GM12878 (cell line): ENCODE measurements around the gene MAP3K10. TPM values are rescaled to one million over a fixed set of nuclear protein-coding genes. Genes with fewer than 3 reads are reported as not detected.

ENCODE experiments used
- ATAC-seq: fragments of 200-7000 bp; cut with Tn5 transposase; 3 replicates; pipeline ENCODE4 v1.9.1; 2020; ENCODE audit warnings: mild to moderate bottlenecking, moderate library complexity
- BruUV-seq: library from RNA; stranded (reverse); fragments of 400-500 nt; replicated peaks from 2 replicates; lab custom pipeline; 2021; lab: Mats Ljungman, UMichigan
- CTCF ChIA-PET: fragments of 300-600 bp; sonication (Branson Sonifier 250); formaldehyde crosslinking; extraction: SDS; loops from one replicate; lab custom pipeline; 2021; ENCODE audit warnings: inconsistent platforms; lab: Yijun Ruan, JAX
- POLR2A ChIA-PET: fragments of 350-600 bp; formaldehyde crosslinking; extraction: SDS; loops from one replicate; lab custom pipeline; 2021; ENCODE audit warnings: inconsistent platforms; lab: Charles Lee
- RAD21 ChIA-PET: fragments of 300-600 bp; sonication (Branson Sonifier 250); formaldehyde crosslinking; loops from one replicate; lab custom pipeline; 2023; ENCODE audit warnings: antibody characterized with exemption; ENCODE audit not compliant: unreplicated experiment; lab: Charles Lee
- SMC1A ChIA-PET: fragments of 300-600 bp; sonication (Branson Sonifier 250); formaldehyde crosslinking; loops from one replicate; lab custom pipeline; 2023; ENCODE audit not compliant: unreplicated experiment, uncharacterized antibody; lab: Charles Lee
- DNase-seq: peaks from one replicate; pipeline ENCODE4 v3.0.0-alpha.2; 2011; ENCODE audit warnings: low read depth, low spot score
- FAIRE-seq: peaks from 3 replicates; lab custom pipeline; 2011; peaks lifted over from hg19 to GRCh38; lab: Jason Lieb, UNC
- H2AFZ ChIP-seq: 2 replicates; pipeline ENCODE4 v1.6.0; 2011; ENCODE audit warnings: low read depth, low read length, control low read depth; ENCODE audit not compliant: control insufficient read depth
- H3K27ac ChIP-seq: 2 replicates; pipeline ENCODE4 v1.5.1; 2011; ENCODE audit warnings: control low read depth; ENCODE audit not compliant: control insufficient read depth, insufficient read depth
- H3K27me3 ChIP-seq, 2 experiments: replicated peaks in 1 of 2; 2 replicates each; pipeline versions ENCODE4 v1.6.0 to v1.6.1; 2011; ENCODE audit warnings: low read length in 1 of 2; ENCODE audit not compliant: control insufficient read depth in 2 of 2, insufficient read depth in 2 of 2
- H3K36me3 ChIP-seq, 2 experiments: 2 replicates each; pipeline ENCODE4 v1.5.1; 2011; ENCODE audit warnings: low read length in 1 of 2; ENCODE audit not compliant: control insufficient read depth in 2 of 2, insufficient read depth in 2 of 2
- H3K4me1 ChIP-seq: 2 replicates; pipeline ENCODE4 v1.6.1; 2011; ENCODE audit warnings: mild to moderate bottlenecking, low read length, moderate library complexity, mixed read lengths; ENCODE audit not compliant: control insufficient read depth, insufficient read depth
- H3K4me2 ChIP-seq: 2 replicates; pipeline ENCODE4 v1.6.0; 2011; ENCODE audit warnings: control low read depth; ENCODE audit not compliant: control insufficient read depth, insufficient read depth
- H3K4me3 ChIP-seq: fragments of 200-600 bp; sonication (generic); 2 replicates; pipeline ENCODE4 v1.5.1; 2016
- H3K79me2 ChIP-seq: 2 replicates; pipeline ENCODE4 v1.6.0; 2011; ENCODE audit warnings: low read length; ENCODE audit not compliant: control insufficient read depth, insufficient read depth
- H3K9ac ChIP-seq: 2 replicates; pipeline ENCODE4 v1.8.0; 2011; ENCODE audit warnings: low read length, control low read depth, mixed read lengths; ENCODE audit not compliant: control insufficient read depth, insufficient read depth
- H3K9me3 ChIP-seq: replicated peaks from 3 replicates; pipeline ENCODE4 v1.5.1; 2011; ENCODE audit warnings: mild to moderate bottlenecking, low read length; ENCODE audit not compliant: control insufficient read depth, insufficient read depth
- H4K20me1 ChIP-seq: 2 replicates; pipeline ENCODE4 v1.6.0; 2011; ENCODE audit not compliant: control insufficient read depth, insufficient read depth
- BCLAF1 ChIP-seq: fragments of 450-650 bp; IDR thresholded peaks from 2 replicates; pipeline ENCODE4 v1.6.1; 2017; ENCODE audit warnings: antibody characterized with exemption, mild to moderate bottlenecking, moderate library complexity
- BRCA1 ChIP-seq: IDR thresholded peaks from 2 replicates; pipeline ENCODE4 v1.6.1; 2011; ENCODE audit warnings: low read depth, low read length, improper control_type of control experiment
- CEBPB ChIP-seq, 2 experiments: fragments of 150-350 bp in 1 of 2; IDR thresholded peaks; 2 replicates each; pipeline ENCODE4 v1.6.1; 2012 to 2014; ENCODE audit warnings: low read depth in 2 of 2, low read length in 2 of 2, borderline replicate concordance in 1 of 2, inconsistent platforms in 1 of 2
- CHD2 ChIP-seq: IDR thresholded peaks from 2 replicates; pipeline ENCODE4 v1.6.1; 2011; ENCODE audit warnings: low read depth, low read length, improper control_type of control experiment, borderline replicate concordance
- HDAC2 ChIP-seq: fragments of 200-600 bp; sonication (generic); IDR thresholded peaks from 2 replicates; pipeline ENCODE4 v1.6.1; 2017
- KDM1A ChIP-seq: fragments of 200-600 bp; sonication (generic); IDR thresholded peaks from 2 replicates; pipeline ENCODE4 v1.6.1; 2016; ENCODE audit warnings: borderline replicate concordance
- MXI1 ChIP-seq: fragments of 150-350 bp; IDR thresholded peaks from 2 replicates; pipeline ENCODE4 v1.6.1; 2011; ENCODE audit warnings: low read depth, mild to moderate bottlenecking, inconsistent platforms, low read length, improper control_type of control experiment
- MYB ChIP-seq: fragments of 150-350 bp; IDR thresholded peaks from 2 replicates; pipeline ENCODE4 v1.6.1; 2014; ENCODE audit warnings: mild to moderate bottlenecking, low read depth, low read length, borderline replicate concordance
- NFYB ChIP-seq: IDR thresholded peaks from 2 replicates; pipeline ENCODE4 v1.6.1; 2011; ENCODE audit warnings: low read depth, mild to moderate bottlenecking, low read length, improper control_type of control experiment, moderate library complexity; ENCODE audit not compliant: insufficient read depth
- PML ChIP-seq: IDR thresholded peaks from 2 replicates; pipeline ENCODE4 v1.6.1; 2012; ENCODE audit warnings: low read length, inconsistent platforms
- RELB ChIP-seq: fragments of 450-650 bp; IDR thresholded peaks from 2 replicates; pipeline ENCODE4 v1.6.1; 2017; ENCODE audit warnings: low read depth, mild to moderate bottlenecking, moderate library complexity
- SMAD1 ChIP-seq: fragments of 450-650 bp; IDR thresholded peaks from 2 replicates; pipeline ENCODE4 v1.6.1; 2018; ENCODE audit warnings: mild to moderate bottlenecking, low read depth; ENCODE audit not compliant: partially characterized antibody
- TBL1XR1 ChIP-seq: IDR thresholded peaks from 2 replicates; pipeline ENCODE4 v1.6.1; 2012; ENCODE audit warnings: low read depth, low read length, improper control_type of control experiment
- ZNF384 ChIP-seq: IDR thresholded peaks from 2 replicates; pipeline ENCODE4 v1.6.1; 2012; ENCODE audit warnings: low read depth, mild to moderate bottlenecking, low read length, improper control_type of control experiment, borderline replicate concordance
- ZSCAN29 ChIP-seq: fragments of 450-650 bp; IDR thresholded peaks from 2 replicates; pipeline ENCODE4 v1.6.1; 2017; ENCODE audit warnings: mild to moderate bottlenecking, moderate library complexity
- WGBS: methylation state at CpG from one replicate; pipeline ENCODE4 v1.1.6; 2016; ENCODE audit warnings: low lambda C conversion rate; ENCODE audit not compliant: insufficient replicate concordance, insufficient coverage; ENCODE audit errors: missing lambda C conversion rate; 5-methylcytosine and 5-hydroxymethylcytosine counted together
- in situ Hi-C: fragments of 300-500 bp; cut with MboI; formaldehyde crosslinking; loops from 9 replicates; pipeline ENCODE4 v1.14.3; 2018; ENCODE audit warnings: mixed read lengths
- intact Hi-C: fragments of 100-400 bp; cut with micrococcal nuclease; formaldehyde crosslinking; loops from one replicate; pipeline ENCODE4 v1.14.2; 2022; ENCODE audit not compliant: unreplicated experiment
- polyA plus RNA-seq, 11 experiments: library from polyadenylated mRNA; depleted of rRNA in 4 of 11; unstranded in 6 of 11; stranded (reverse) in 5 of 11; fragments of >200 nt; fragmentation: Nextera tagmentation in 4 of 11; fragmentation: Illumina TruSeq in 1 of 11; extraction: Ambion mirVana in 4 of 11; extraction: Trizol in 1 of 11; gene quantifications; 1 replicate in 1 of 11; 2 replicates in 10 of 11; pipeline versions ENCODE4 v1.2.1 to v1.2.3, GENCODE V29; 2011 to 2016; ENCODE audit warnings: inconsistent platforms in 2 of 11, missing spikeins in 2 of 11, low read depth in 1 of 11
- total RNA-seq, 4 experiments: library from RNA; depleted of rRNA in 3 of 4; stranded (reverse); fragments of >200 nt in 3 of 4; fragmentation: Illumina TruSeq in 1 of 4; extraction: Trizol in 1 of 4; gene quantifications; 2 replicates each; pipeline versions ENCODE4 v1.2.1 to v1.2.3, GENCODE V29; 2013 to 2021
- TF ChIP-seq, protein P1 (sequence below): fragments of 450-650 bp; IDR thresholded peaks from 2 replicates; pipeline ENCODE4 v1.6.1; 2017; ENCODE audit warnings: mild to moderate bottlenecking, moderate library complexity

Gene MAP3K10
- total and polyA plus RNA-seq, 10 of the 15 experiments (the other 5 are each of a cell fraction or from before 2014, with no cell fraction given), result 0.11 to 16.6 (median 2.6) TPM

GRCh38 chr19:40237791-40238190 is 46.6 kb downstream of the MAP3K10 start (continued):
- TF ChIP-seq HDAC2 (no peak), NFYB (no peak), BCLAF1 (no peak), CEBPB (IDR thresholded peaks at IDR 0.05; ENCODE audit: borderline replicate concordance in 1 of 2, low read depth in 2 of 2, low read length in 2 of 2) (no peak)

GRCh38 chr19:40238775-40239174 is 47.5 kb downstream of the MAP3K10 start:
- Histone ChIP-seq H3K9me3 (no peaks in the 10 kb centered on the region), H3K36me3 (peaks cover 27 to 44% of the 10 kb centered on the region in 2 experiments; a peak in 3 of 4 replicates), H3K4me3 (no peak overlapping the region), H2AFZ (no peak overlapping the region), H3K27ac (no peak overlapping the region), H3K27me3 (no peaks in the 10 kb centered on the region), H3K79me2 (no peaks in the 10 kb centered on the region), H4K20me1 (no peaks in the 10 kb centered on the region), H3K9ac (no peak overlapping the region), H3K4me2 (no peak overlapping the region), H3K4me1 (no peaks in the 10 kb centered on the region)
- CTCF ChIA-PET, result no interaction called here
- RAD21 ChIA-PET, result no interaction called here
- no peak for ATAC-seq
- SMC1A ChIA-PET, result no interaction called here
- POLR2A ChIA-PET, result no interaction called here
- in situ Hi-C loops (no loop called here), intact Hi-C loops (no loop called here)
- DNase-seq, result no peak
- BruUV-seq, result no TSS peak
- no peak for FAIRE-seq
- 90% methylated on average over 9 of the region's 9 CpGs for WGBS
- TF ChIP-seq TBL1XR1 (no peak), RELB (no peak), KDM1A (no peak), ZNF384 (no peak), BRCA1 (no peak), SMAD1 (no peak), MYB (no peak), CHD2 (no peak), ZSCAN29 (no peak), MXI1 (no peak), PML (no peak)
- TF ChIP-seq, protein P1, sequence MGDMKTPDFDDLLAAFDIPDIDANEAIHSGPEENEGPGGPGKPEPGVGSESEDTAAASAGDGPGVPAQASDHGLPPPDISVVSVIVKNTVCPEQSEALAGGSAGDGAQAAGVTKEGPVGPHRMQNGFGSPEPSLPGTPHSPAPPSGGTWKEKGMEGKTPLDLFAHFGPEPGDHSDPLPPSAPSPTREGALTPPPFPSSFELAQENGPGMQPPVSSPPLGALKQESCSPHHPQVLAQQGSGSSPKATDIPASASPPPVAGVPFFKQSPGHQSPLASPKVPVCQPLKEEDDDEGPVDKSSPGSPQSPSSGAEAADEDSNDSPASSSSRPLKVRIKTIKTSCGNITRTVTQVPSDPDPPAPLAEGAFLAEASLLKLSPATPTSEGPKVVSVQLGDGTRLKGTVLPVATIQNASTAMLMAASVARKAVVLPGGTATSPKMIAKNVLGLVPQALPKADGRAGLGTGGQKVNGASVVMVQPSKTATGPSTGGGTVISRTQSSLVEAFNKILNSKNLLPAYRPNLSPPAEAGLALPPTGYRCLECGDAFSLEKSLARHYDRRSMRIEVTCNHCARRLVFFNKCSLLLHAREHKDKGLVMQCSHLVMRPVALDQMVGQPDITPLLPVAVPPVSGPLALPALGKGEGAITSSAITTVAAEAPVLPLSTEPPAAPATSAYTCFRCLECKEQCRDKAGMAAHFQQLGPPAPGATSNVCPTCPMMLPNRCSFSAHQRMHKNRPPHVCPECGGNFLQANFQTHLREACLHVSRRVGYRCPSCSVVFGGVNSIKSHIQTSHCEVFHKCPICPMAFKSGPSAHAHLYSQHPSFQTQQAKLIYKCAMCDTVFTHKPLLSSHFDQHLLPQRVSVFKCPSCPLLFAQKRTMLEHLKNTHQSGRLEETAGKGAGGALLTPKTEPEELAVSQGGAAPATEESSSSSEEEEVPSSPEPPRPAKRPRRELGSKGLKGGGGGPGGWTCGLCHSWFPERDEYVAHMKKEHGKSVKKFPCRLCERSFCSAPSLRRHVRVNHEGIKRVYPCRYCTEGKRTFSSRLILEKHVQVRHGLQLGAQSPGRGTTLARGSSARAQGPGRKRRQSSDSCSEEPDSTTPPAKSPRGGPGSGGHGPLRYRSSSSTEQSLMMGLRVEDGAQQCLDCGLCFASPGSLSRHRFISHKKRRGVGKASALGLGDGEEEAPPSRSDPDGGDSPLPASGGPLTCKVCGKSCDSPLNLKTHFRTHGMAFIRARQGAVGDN, result no peak
